Activated CD4-positive, alpha-beta T cell treated with anti-CD3 and anti-CD28 coated beads, Interleukin-2, amount 50 U/mL, for 24 hours (primary cell): ENCODE data around the gene SYT2.
"Not testable (repeated sequence)": the region's sequence is repeated elsewhere in the genome, so short reads cannot be mapped to it uniquely, and the experiment has no call there.

ENCODE experiments used
- DNase-seq, 2 donors: peaks; one replicate each; pipeline ENCODE4 v3.0.0-alpha.2; 2020; ENCODE audit warnings: low read depth in 1 of 2, low spot score in 1 of 2

Gene SYT2

GRCh38 chr1:202553078-202553477, 157.2 kb downstream of the SYT2 start:
- DNase-seq, result not testable (repeated sequence)

- DNase-seq, result not testable (repeated sequence)
Measured at GRCh38 chr1:202552615-202553014, 157.6 kb downstream of the SYT2 start.

- no peak for DNase-seq
Measured at GRCh38 chr1:202551683-202552082, 158.6 kb downstream of the SYT2 start.

- not testable (repeated sequence) for DNase-seq
Measured at GRCh38 chr1:202550088-202550487, 160.2 kb downstream of the SYT2 start.

- DNase-seq, result no peak
Measured at GRCh38 chr1:202547215-202547614, 163.0 kb downstream of the SYT2 start.

GRCh38 chr1:202546796-202547195, 163.5 kb downstream of the SYT2 start:
- DNase-seq, result not testable (repeated sequence)

GRCh38 chr1:202546377-202546776, 163.9 kb downstream of the SYT2 start:
- DNase-seq, result not testable (repeated sequence)

- DNase-seq, result not testable (repeated sequence)
Measured at GRCh38 chr1:202545647-202546303, 164.5 kb downstream of the SYT2 start.

GRCh38 chr1:202544766-202545449, 165.3 kb downstream of the SYT2 start:
- DNase-seq, result not testable (repeated sequence)

GRCh38 chr1:202543537-202543936, 166.7 kb downstream of the SYT2 start:
- DNase-seq, result not testable (repeated sequence)

GRCh38 chr1:202542415-202542814, 167.8 kb downstream of the SYT2 start:
- DNase-seq, result not testable (repeated sequence)

- not testable (repeated sequence) for DNase-seq
Measured at GRCh38 chr1:202540858-202541257, 169.4 kb downstream of the SYT2 start.
